HG02588 (cell line): ENCODE data around the gene CTBP2.

Source experiments
- ATAC-seq: cut with Tn5 transposase; IDR thresholded peaks from one replicate; pipeline ENCODE4 v1.9.1; 2021; ENCODE audit warnings: mild to moderate bottlenecking, moderate library complexity; ENCODE audit not compliant: unreplicated experiment

Gene CTBP2

DNA sequence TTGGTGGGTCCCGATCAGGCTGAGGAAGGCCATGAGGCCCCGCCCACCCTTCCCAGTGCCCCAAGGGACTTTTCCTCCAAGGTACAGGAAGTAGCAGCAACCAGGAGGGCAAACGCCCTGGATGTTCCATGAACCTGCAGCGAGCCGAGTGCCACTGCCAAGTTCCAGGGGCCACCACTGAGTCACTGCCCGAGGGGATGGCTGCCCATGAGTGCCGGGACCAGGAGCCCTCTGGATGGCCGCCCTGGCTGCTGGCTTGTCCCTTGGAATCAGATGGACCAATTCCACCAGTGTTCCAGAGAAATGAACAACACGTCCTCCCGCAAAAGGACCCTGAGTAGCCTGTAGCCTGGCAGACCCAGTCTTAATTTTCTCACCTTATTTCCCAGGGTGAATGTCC lies 144.2 kb downstream of the CTBP2 start:
- ATAC-seq = no peak

DNA sequence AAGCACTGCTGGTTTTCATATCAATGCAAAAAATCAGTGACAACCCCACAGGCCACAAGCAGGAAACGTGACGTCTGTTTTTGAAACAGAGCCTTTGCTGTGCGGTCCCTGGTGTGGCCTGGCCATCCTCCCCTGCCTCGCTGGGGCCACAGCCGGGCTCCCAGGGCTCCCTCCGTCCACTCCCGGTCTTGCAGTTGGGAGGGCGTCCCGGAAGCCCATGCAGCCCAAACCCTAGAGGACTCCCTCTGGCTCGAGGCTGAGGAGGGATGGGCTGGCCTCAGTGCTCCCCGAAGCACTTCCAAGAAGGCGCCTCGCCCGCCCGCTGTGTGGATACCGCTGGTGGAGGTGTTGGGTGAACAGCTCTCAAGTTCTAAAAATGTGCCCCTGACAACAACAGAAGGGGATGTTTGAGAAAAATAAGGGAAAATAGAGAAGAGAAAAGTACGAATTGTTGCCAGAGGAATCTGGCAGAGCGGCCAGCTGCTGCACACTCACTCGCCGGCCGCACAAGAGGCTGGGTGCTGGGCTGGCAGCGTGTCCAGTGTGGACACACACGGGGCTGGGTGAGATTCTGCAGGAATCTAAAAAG lies 144.9 kb downstream of the CTBP2 start:
- no peak for ATAC-seq

DNA sequence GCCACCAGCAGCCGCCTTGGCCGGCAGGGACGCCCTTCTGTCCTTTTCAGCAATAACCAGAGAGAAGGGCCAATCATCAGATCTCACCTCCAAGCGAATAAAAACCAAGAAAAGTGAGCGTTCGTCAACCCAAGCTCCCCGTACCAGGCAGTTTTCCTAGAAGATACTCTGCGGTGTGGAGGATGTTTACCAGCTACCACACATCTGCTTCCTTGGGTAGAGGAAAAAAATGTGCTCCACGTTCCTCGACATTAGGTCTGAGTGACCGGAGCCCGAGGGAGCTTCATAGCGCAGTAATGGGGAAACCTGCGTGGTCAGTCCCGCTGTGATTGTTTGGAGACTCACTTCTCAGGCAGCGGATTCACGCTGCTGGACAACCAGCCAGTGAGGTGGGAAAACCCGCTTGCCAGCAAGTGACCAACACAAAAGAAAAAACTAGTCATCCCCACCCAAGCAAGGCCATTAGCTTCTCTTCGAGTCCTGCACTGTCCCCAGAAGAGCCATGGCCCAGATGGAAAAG lies 145.5 kb downstream of the CTBP2 start:
- no peak for ATAC-seq

DNA sequence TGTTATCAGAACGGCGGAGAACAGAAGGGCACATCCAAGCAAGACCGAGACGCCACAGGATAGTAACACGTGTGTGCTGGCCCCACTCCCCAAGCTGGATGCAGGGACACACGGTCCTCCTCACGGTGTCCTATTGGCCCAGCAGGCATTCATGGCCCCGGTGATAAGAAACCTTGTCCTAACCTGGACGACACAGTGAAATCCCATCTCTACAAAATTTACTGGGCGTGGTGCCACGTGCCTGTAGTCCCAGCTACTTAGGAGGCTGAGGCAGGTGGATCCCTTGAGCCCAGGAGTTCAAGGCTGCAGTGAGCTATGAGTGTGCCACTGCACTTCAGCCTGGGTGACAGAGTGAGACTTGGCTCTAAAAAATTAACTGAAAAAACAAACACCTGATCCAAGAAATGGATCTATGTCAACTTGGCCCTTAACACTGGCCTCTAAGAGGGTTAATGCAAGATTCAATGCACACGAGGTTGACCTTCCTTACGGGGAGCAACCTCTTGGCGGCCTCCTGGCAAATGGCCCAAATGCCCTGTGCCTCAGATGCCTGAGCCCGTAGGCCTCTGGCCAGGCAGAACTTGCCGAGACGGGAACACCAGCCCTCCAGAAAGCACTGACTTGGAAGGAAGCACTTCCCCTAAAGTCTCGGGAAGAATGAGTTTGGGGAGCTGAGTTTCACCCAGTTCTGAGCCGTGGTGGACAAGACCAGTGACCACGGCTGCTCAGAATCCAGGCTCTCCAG lies 146.1 kb downstream of the CTBP2 start:
- no peak for ATAC-seq

DNA sequence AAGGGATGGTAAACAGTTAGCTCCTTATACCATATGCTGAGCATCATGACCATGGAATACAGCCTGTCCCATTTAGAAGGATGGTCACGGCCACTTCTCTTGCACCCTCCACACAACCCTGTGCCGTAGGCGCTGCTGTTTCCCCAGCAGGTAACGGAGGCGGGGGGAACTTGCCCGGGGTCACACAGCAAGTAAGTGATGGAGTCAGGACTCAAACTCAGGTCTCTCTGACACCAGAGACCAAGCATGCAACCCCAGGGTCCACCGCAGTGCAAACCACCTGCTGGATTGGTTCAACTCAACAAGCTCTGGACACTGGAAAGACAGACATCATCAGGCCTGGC lies 146.9 kb downstream of the CTBP2 start:
- no peak for ATAC-seq

DNA sequence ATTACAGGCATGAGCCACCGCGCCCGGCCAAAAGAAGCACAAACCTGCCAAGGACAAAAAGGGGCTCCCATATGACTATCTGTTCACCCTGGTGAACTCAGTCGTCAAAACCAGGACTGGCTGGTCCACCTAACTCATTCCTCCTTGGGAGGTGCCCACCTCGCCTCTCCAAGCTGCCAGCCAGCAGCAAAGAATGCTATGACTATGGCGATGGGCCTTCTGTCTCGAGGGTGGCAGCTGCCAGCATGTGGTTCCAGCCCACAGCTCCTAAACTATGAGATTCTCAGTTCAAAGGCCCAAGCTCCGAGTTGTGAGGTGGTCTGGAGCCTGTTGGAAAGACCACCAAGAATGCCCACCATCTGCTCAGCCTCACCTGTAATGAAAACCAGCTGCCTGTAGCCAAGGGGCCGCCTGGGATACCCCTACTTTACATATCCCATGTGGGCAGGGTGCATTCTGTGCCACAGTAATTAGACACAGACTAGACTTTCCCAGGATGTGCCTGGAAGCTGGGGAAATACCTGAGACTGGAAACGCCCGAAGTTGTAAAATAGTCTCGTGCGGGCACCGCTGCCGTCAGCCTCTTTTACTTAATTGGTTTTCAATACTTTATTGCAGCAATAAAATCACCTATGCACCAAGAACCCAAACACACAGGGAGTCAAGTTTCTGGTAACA lies 147.4 kb downstream of the CTBP2 start:
- no peak for ATAC-seq

DNA sequence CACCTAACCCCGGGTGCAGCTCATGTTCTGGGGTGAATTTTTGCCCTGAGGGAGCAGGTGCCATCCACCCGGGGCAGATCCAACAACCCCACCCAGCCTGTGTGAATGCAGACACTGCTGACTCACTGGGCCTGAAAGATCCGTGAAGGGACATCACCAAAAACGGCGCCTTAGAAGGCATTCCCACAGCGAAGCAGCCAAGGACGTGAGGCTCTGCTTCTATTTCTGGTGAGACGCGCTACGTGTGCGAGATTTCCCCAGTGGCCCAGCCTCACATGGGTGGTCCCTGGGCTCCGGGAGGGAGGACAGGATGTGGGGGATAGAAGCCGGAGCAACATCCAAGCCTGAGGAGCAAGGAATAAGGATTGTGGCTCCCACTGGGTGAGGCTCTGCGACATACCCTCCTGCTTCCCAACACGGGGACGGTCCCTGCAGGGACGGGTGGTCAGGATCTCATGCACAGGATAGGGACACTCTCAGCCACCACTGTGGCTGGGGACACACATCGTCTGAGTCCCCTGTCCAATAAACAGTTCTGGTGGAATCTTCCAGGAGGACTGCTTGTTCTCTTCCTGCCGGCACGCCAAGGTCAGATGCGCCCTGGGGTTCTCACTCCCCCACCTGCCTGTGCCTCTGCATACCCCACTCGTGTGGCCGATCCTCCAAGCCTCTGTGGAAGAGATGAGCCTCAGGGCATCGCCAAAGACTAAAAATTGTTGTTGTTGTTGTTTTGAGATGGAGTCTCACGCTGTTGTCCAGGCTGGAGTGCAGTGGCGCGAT lies 148.2 kb downstream of the CTBP2 start:
- ATAC-seq = no peak

DNA sequence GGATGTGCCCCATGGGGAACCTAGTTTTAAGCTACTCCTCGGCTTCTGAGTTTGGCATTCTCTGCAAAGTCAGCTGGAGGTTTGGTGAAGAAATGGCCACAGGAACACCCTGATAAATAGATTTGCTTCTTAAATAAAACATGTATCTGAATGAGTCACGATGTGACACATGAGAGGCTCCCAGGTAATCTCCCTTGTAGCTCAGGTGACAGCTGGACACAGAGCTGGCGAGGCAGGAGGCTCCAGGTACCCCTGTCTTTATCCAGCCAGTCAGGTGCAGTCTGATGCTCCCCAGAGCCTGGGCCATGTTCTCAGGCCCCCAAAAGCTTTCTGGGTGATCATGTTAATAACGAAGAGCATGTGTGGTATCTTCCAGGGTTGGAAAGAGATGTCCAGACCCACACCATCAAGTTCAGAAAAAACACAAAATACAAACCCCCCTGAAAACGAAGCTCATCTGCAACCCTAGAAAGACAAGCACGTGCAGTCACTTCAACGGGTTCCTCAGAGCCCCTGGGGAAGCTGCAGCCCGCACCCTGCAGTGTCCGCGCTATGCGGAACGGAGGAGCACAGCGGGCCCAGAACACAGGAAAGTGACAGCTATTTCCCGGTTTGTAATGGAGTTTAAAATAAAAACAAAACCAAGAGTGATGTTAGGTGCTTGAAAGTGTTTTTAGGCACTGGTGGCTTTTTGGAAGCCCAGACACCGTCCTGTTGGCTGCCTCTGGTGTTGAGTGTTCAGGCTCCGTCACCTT lies 149.0 kb downstream of the CTBP2 start:
- no peak for ATAC-seq

DNA sequence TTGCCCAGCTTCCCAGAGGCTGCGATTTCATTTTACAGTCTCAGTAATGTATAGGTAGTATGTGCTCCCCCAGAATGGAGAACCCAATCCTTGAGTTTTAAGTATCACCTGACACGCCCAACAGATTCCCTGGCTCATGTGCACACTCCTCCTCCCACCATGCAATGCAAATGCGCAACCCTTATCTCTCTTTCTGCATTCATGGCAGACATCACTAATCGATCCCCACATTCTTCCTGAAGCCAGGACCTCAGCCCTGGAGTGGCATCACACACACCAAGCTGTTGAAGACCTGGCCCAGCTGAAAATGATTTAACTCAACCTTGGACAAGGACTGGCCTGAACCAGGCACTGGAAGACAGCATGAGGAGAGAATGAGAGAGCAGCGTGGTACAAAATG lies 150.0 kb downstream of the CTBP2 start:
- no peak for ATAC-seq

DNA sequence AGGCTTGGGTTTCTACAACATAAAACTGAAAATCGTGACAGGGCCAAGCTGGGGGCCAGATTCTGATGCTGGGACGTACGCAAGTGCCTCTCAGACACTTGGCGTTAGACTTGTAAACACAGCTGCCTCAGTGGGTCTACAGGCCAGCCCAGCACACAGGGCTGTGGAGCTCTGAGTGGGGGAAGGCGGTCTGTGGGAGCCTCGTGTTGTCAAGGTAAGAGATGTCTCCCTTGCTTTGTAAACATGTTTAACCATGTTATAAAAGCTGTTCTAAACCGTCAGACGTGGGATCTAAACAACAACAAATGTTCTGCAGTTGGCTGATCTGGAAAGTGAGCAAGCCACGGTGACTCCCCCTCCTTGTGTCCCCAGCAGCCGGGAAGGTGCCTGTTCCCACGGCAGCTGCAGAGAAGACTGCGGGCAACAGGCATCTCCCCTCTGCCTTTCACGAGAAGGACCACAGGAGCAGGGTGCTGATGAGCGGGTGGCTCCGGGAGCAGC lies 150.7 kb downstream of the CTBP2 start:
- no peak for ATAC-seq

DNA sequence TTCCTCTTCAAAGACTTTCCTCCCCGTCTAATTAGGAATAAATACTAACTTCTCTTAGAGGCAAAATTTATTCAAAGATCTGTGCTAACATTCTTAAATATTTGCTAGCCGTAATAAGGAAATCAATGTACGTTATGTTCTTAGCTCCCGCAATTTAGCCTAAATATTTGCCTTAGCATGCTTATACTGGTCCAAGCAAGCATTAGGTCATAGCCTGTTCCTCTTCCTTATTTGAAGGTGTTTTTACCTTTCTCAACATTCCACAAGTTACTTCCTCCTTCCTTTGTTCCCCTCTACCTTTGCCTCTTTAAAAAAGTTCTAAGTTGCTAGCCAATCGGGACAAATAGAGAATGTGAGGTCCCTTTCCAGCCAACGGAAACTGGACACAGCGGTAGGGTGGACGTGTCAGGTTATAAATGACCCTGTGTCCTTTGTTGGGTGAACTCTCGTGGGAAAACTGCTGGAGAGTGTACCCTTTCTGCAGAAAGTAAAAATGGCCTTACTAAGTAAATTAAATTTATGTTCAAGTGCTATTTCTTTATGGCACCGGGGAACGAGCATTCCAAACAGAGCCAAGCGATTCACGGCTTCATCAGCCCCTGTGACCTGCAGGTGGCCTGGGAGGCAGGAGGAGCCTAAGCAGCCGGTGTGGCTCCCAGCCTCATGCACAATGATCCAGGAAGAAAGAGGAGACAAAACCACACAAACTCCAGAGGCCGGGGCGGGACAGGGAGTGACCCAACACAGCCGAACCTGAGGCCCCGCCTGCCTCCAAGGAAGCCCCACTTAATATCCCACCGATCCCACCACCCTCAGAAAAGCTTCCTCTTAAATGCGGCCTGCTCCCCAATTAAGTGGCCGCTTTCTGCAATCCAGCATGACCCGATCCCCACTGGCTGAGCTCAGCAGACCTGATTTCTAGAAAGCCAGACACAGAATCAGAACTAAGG lies 151.4 kb downstream of the CTBP2 start:
- no peak for ATAC-seq

DNA sequence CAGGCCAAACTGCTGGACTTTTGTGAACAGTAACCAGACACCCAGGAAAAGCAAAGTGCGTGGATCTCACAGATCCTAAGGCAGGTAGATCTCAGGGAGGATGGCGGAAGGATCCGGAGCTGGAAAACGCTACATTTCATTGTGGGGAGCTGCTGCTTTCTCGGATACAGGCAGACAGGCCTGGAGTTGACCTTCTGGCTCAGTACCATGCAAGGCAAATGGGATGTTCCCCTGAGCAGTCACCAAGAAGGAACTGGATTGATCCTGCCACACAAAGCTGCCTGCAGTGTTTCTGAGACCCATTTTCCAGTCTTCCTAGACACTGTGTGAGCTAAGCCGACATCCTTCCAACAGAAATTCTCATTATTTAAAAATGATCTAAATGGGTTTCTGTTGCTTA lies 152.9 kb downstream of the CTBP2 start:
- no peak for ATAC-seq

DNA sequence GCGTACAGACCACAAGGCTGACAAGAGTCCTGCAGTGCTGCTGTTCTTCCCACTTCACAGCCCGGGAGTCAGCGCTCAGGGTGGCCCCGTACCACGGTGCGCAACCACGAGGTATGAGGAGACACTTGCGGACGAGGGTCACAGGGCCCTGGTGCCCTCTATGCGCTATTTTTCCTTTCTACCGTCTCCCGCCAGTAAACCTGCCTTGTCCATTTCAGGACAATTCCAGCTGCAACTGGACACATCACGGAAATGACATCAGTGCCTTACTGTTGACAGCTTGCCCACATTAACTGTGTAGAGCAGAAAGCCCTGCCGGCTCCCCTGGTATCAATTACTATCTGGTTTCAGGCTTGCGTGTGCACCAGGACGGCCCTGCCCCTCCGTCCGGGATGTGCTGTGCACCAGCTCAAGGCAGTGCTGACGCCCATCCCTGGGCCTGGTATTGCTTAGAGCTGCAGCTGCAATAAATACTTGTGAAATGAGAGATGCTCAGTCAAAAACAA lies 153.4 kb downstream of the CTBP2 start:
- no peak for ATAC-seq

DNA sequence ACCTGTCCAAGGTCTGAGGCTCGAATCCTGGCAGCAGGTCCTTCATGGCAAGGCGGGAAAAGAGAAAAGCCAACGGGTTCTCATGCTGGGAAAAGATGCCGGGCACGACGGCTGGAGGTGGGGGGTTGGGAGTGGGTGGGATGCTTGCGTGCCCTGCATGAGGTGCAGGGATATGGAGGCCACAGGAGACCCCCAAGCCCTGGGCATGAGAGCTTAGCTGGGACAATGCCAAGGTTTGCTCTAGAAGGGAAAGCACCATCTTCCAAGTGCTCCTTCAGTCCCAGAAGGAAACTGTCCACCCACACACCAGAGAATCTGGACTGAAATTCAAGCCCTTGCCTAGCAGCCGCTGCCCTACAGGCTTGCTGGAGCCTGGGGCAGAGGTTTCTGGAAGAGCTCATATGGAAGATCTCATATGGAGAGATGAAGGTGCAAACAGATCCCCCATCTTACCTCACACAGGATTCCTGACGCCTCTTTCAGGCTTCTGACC lies 154.1 kb downstream of the CTBP2 start:
- no peak for ATAC-seq

DNA sequence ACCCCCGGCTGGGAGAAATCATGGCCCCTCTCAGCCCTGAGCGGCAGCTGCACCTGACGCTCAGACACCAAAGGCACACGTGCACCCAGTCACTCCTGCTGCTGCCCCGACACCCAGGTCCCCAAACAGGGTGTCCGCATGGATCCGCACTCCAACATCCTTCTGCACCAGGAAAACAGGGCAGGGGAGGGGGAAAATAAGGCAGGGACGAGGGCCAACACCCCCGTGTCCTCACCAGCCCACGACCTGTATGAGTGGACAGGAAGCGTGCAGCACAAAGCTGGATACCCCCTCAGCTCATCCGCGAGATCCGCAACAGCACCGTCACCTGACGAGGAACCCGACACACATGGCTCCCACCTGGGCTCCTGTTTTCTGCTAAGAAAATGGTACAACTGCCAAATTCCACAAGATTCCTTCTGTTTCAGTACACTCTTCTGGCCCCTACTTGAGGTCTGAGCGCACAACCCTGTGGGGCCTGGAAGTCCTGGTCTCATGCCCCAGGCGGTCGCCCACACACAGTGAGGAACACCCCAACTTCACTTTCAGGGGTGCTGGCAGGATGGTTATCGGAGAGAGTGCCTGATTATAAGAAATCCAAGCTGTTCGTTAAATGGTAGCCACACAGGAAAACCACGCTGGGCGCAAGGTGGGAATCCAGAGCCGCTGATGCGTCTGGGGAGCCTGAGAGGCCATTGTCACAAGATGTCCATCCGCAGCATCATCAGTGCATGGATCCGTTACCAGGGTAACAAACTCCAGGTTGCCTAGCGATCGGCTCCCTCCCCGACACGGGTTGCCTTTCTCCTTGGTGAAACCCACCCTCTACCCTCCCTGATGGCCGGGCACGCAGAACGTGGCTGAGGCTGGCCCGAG lies 154.8 kb downstream of the CTBP2 start:
- ATAC-seq = no peak

DNA sequence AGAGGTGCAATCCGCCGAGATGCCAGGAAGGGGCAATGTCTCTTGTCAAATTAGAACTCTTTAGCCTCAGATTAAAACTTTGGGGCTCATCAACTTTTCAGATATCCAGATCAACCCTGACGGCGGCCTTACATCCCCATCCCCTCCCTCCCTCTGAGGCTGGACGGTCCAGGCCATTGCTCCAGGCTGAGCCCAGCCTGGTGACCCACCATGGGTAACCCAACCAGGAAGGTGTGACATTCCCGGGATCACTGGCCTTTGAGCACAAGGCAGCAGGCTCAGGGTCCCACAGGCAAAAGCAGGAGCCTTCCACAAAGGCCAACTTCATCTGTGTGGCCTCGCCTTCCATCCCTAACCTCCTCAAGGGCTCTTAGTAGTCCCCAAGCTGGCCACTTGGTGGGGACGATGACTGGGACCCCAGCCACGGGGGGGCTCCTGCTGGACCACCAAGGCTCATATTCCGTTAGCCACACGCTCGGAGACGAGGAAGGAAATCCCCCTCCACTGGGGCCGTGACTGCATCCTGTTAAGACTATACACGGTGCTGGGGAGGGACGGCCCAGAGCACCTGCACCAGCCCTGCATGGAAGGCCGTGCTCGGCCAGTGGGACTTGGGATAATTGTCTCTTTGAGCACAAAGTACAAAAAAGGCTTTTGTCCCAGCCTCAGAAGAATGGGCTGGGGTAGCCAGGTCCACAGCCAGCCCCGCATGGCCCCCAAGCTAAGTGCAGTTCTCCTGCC lies 155.6 kb downstream of the CTBP2 start:
- ATAC-seq = no peak

DNA sequence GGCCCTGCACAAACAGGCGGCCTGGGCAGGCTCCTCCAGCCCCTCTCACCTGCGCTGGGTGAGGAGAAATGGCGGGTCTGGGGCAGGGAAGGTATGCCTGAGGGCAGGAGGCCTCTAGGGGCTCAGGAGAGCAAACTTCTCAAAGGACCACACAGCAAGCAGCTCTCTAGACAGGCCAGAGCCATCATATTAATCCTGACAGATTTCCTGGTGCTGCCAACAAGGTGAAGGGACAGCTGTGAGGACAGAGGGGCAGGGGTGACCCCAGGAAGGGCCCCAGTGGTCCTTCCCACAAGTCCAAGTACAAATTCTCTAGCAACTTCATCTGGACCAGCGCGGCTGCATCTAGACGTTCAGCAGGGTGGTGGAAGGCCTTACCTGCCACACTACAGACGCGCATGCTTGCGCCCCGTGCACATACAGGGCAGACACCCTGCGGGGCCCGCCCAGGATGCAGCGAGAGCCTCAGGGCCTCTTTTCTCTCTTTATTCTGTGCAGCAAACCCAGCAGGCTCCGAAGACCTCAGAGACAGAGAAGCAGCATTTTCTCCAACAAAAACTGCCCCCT lies 156.4 kb downstream of the CTBP2 start:
- no peak for ATAC-seq
